ENCODE measurements around the gene SATB2. TPM values are rescaled to one million over a fixed set of nuclear protein-coding genes. Genes with fewer than 3 reads are reported as not detected.

The SATB2 gene
- total RNA-seq, 2 experiments from 2014 or later: 0.14 TPM; not detected in 1

GRCh38 chr2:199460101-199460671 lies 2.4 kb upstream of the SATB2 start:
- H3K4me3 Mint-ChIP-seq: peak overlapping the region; percentile 83

GRCh38 chr2:199459286-199460100 lies 1.8 kb upstream of the SATB2 start:
- Mint-ChIP-seq H3K27me3 (peaks cover 55% of the 10 kb centered on the region), H3K27ac (peak overlapping the region; percentile 66), H3K4me1 (ENCODE audit: low read depth) (peaks cover 27% of the 10 kb centered on the region), H3K4me3 (peak overlapping the region; percentile 83), H3K9me3 (no peaks in the 10 kb centered on the region), H3K36me3 (ENCODE audit: low read depth) (no peaks in the 10 kb centered on the region)
- ChIA-PET POLR2A (no interaction called here), CTCF (no interaction called here)
- TF ChIP-seq, protein P1, sequence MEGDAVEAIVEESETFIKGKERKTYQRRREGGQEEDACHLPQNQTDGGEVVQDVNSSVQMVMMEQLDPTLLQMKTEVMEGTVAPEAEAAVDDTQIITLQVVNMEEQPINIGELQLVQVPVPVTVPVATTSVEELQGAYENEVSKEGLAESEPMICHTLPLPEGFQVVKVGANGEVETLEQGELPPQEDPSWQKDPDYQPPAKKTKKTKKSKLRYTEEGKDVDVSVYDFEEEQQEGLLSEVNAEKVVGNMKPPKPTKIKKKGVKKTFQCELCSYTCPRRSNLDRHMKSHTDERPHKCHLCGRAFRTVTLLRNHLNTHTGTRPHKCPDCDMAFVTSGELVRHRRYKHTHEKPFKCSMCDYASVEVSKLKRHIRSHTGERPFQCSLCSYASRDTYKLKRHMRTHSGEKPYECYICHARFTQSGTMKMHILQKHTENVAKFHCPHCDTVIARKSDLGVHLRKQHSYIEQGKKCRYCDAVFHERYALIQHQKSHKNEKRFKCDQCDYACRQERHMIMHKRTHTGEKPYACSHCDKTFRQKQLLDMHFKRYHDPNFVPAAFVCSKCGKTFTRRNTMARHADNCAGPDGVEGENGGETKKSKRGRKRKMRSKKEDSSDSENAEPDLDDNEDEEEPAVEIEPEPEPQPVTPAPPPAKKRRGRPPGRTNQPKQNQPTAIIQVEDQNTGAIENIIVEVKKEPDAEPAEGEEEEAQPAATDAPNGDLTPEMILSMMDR (IDR thresholded peaks at IDR 0.05): no peak
- intact Hi-C loops (cut with micrococcal nuclease): no loop called here
- peak; percentile 72 for DNase-seq
- ATAC-seq: no peak

More at GRCh38 chr2:199460101-199460671, 2.4 kb upstream of the SATB2 start:
- Mint-ChIP-seq H3K27me3 (peaks cover 56% of the 10 kb centered on the region), H3K36me3 (ENCODE audit: low read depth) (no peaks in the 10 kb centered on the region), H3K9me3 (peaks cover 1% of the 10 kb centered on the region), H3K4me1 (ENCODE audit: low read depth) (peaks cover 28% of the 10 kb centered on the region), H3K27ac (no peak overlapping the region)
- intact Hi-C loops (cut with micrococcal nuclease): no loop called here
- TF ChIP-seq, protein P1 (IDR thresholded peaks at IDR 0.05): no peak
- ATAC-seq: no peak
- no peak for DNase-seq
- ChIA-PET POLR2A (interaction anchor here (0.6 kb wide), 1 partner anchor 10 kb away, joined by 3 read pairs; no protein-coding TSS in a partner anchor), CTCF (no interaction called here)

GRCh38 chr2:199458806-199459285 lies 1.1 kb upstream of the SATB2 start:
- ChIA-PET CTCF (interaction anchor here (0.7 kb wide), 1 partner anchor 12 kb away, joined by 3 read pairs; no protein-coding TSS in a partner anchor), POLR2A (no interaction called here)
- intact Hi-C loops (cut with micrococcal nuclease): no loop called here
- peaks cover 24% of the 10 kb centered on the region for H3K4me1 Mint-ChIP-seq (ENCODE audit: low read depth)
- H3K4me3 Mint-ChIP-seq: peak overlapping the region; percentile 83
- DNase-seq (no peak), ATAC-seq (peak; percentile 17)
- TF ChIP-seq, protein P1 (IDR thresholded peaks at IDR 0.05): no peak
- no peak overlapping the region for H3K27ac Mint-ChIP-seq
- H3K9me3 Mint-ChIP-seq: no peaks in the 10 kb centered on the region
- H3K36me3 Mint-ChIP-seq (ENCODE audit: low read depth): no peaks in the 10 kb centered on the region
- peaks cover 55% of the 10 kb centered on the region for H3K27me3 Mint-ChIP-seq

- Mint-ChIP-seq H3K4me1 (ENCODE audit: low read depth) (peaks cover 22% of the 10 kb centered on the region), H3K4me3 (peak overlapping the region; percentile 83), H3K27ac (no peak overlapping the region), H3K27me3 (peaks cover 52% of the 10 kb centered on the region), H3K36me3 (ENCODE audit: low read depth) (no peaks in the 10 kb centered on the region), H3K9me3 (no peaks in the 10 kb centered on the region)
- ChIA-PET POLR2A (no interaction called here), CTCF (interaction anchor here (0.7 kb wide), 1 partner anchor 13 kb away, joined by 3 read pairs; no protein-coding TSS in a partner anchor)
- ATAC-seq (peak; percentile 54), DNase-seq (peak; percentile 39)
- intact Hi-C loops (cut with micrococcal nuclease): no loop called here
- TF ChIP-seq, protein P1 (IDR thresholded peaks at IDR 0.05): no peak
These were observed 468 bp upstream of the SATB2 start for GRCh38 chr2:199458009-199458805.

All from activated CD8-positive, alpha-beta T cell treated with anti-CD3 and anti-CD28 coated beads for 36 hours (primary cell).